ENCODE data around the gene ZMYND8. TPM values are rescaled to one million over a fixed set of nuclear protein-coding genes. Genes with fewer than 3 reads are reported as not detected.

ZMYND8 gene
- total and polyA plus RNA-seq, 2 donors (not counting 1 experiment from before 2014, with no cell fraction given): 12.6 to 13.0 TPM

DNA sequence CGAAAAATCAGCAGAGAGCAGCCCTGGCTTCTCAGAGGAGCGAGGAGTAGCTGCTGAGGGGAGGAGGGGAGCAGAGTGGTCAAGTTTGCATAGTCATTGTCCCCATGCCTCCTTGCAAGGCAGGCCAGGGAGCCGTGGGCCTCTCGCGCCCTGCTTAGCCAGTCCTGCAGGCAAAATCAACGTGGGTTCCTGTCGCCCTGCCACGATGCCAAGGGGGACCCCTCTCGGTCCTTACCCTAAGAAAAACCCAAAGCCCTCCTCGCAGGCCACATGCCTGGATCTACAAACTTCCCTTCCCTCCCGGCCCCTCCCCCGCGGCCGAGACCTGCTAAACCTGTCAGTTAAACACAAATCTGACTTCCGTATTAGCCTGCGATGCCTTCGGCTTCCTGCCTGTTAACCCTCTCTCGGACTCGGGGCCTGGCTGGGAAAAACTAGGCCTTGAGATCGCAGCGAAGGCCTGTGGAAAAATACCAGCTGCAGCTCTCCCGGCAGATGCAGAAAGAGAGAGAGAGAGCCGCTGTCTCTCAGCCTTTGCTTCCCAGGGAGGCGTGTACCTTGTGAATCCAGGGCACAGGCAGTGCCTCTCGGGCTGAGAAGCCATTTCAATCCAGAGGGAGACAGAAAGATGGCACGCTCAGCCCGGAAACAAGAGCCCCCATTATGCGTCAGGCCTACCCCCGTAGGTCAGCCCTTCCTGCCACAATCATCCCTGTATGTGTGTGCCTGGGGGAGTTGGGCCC is 968 bp upstream of the ZMYND8 start:
- Histone ChIP-seq H3K9me3 (ENCODE audit: control insufficient read depth, insufficient read depth, low read depth, low read length) (no peaks in the 10 kb centered on the region), H3K36me3 (ENCODE audit: control insufficient read depth, insufficient read depth, low read length) (no peaks in the 10 kb centered on the region), H2AFZ (ENCODE audit: low read length) (peak overlapping the region; percentile 14), H3K27ac (ENCODE audit: insufficient read depth, low read length) (peak overlapping the region; percentile 95), H4K20me1 (ENCODE audit: control insufficient read depth, extremely low read depth, insufficient read depth, low read length) (no peaks in the 10 kb centered on the region), H3K79me2 (ENCODE audit: control insufficient read depth, insufficient read depth, low read length) (peaks cover 33% of the 10 kb centered on the region), H3K4me1 (ENCODE audit: control insufficient read depth, extremely low read depth, insufficient read depth, low read length) (peaks cover 59% of the 10 kb centered on the region), H3K27me3 (ENCODE audit: control insufficient read depth, insufficient read depth, low read length) (no peaks in the 10 kb centered on the region), H3K4me2 (ENCODE audit: extremely low read depth, insufficient read depth, low read length) (peak overlapping the region; percentile 42), H3K9ac (ENCODE audit: insufficient read depth, low read length) (peak overlapping the region; percentile 44), H3K4me3 (replicated peaks in 1 of 4; ENCODE audit: control extremely low read depth in 1 of 4, insufficient read depth in 1 of 4, low read depth in 3 of 4, low read length in 4 of 4) (no peak overlapping the region)
- TF ChIP-seq, protein P1, sequence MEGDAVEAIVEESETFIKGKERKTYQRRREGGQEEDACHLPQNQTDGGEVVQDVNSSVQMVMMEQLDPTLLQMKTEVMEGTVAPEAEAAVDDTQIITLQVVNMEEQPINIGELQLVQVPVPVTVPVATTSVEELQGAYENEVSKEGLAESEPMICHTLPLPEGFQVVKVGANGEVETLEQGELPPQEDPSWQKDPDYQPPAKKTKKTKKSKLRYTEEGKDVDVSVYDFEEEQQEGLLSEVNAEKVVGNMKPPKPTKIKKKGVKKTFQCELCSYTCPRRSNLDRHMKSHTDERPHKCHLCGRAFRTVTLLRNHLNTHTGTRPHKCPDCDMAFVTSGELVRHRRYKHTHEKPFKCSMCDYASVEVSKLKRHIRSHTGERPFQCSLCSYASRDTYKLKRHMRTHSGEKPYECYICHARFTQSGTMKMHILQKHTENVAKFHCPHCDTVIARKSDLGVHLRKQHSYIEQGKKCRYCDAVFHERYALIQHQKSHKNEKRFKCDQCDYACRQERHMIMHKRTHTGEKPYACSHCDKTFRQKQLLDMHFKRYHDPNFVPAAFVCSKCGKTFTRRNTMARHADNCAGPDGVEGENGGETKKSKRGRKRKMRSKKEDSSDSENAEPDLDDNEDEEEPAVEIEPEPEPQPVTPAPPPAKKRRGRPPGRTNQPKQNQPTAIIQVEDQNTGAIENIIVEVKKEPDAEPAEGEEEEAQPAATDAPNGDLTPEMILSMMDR (conservative IDR thresholded peaks at IDR 0.05 in 1 of 2, IDR thresholded peaks at IDR 0.05 in 1 of 2; ENCODE audit: low read depth in 1 of 2, low read length in 2 of 2): no peak
- TF ChIP-seq EZH2 (IDR thresholded peaks at IDR 0.05; ENCODE audit: low read length, missing control alignments): no peak
- DNase-seq (ENCODE audit: low read depth in 2 of 2): peak; percentile 90 to 91

DNA sequence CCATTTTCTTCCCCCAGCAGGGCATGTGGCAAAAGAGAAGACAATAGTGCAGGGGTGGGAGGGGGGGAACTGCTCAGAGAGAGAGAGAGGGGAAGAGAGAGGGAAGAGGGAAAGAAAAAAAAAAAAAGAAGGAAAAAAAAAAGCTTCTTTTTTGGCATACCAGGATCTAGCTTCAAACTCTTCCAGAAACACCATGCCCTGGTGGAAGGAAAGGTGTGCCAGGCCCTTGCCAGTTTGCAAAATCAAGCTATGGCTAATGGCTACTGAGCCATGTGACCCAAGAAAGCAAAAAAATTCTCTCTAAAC is 326 bp downstream of the ZMYND8 start:
- Histone ChIP-seq H3K4me1 (ENCODE audit: control insufficient read depth, extremely low read depth, insufficient read depth, low read length) (peaks cover 70% of the 10 kb centered on the region), H3K27ac (ENCODE audit: insufficient read depth, low read length) (peak overlapping the region; percentile 95), H3K9ac (ENCODE audit: insufficient read depth, low read length) (no peak overlapping the region), H3K4me2 (ENCODE audit: extremely low read depth, insufficient read depth, low read length) (peak overlapping the region; percentile 74), H3K36me3 (ENCODE audit: control insufficient read depth, insufficient read depth, low read length) (no peaks in the 10 kb centered on the region), H3K4me3 (replicated peaks in 1 of 4; ENCODE audit: control extremely low read depth in 1 of 4, insufficient read depth in 1 of 4, low read depth in 3 of 4, low read length in 4 of 4) (peak overlapping the region in 3 of 4 experiments; percentile 36 to 78 (median 59)), H4K20me1 (ENCODE audit: control insufficient read depth, extremely low read depth, insufficient read depth, low read length) (no peaks in the 10 kb centered on the region), H3K27me3 (ENCODE audit: control insufficient read depth, insufficient read depth, low read length) (no peaks in the 10 kb centered on the region), H3K79me2 (ENCODE audit: control insufficient read depth, insufficient read depth, low read length) (peaks cover 45% of the 10 kb centered on the region), H3K9me3 (ENCODE audit: control insufficient read depth, insufficient read depth, low read depth, low read length) (no peaks in the 10 kb centered on the region), H2AFZ (ENCODE audit: low read length) (no peak overlapping the region)
- DNase-seq (ENCODE audit: low read depth in 2 of 2): no peak
- no peak for TF ChIP-seq EZH2 (IDR thresholded peaks at IDR 0.05; ENCODE audit: low read length, missing control alignments)
- TF ChIP-seq, protein P1 (conservative IDR thresholded peaks at IDR 0.05 in 1 of 2, IDR thresholded peaks at IDR 0.05 in 1 of 2; ENCODE audit: low read depth in 1 of 2, low read length in 2 of 2): no peak

DNA sequence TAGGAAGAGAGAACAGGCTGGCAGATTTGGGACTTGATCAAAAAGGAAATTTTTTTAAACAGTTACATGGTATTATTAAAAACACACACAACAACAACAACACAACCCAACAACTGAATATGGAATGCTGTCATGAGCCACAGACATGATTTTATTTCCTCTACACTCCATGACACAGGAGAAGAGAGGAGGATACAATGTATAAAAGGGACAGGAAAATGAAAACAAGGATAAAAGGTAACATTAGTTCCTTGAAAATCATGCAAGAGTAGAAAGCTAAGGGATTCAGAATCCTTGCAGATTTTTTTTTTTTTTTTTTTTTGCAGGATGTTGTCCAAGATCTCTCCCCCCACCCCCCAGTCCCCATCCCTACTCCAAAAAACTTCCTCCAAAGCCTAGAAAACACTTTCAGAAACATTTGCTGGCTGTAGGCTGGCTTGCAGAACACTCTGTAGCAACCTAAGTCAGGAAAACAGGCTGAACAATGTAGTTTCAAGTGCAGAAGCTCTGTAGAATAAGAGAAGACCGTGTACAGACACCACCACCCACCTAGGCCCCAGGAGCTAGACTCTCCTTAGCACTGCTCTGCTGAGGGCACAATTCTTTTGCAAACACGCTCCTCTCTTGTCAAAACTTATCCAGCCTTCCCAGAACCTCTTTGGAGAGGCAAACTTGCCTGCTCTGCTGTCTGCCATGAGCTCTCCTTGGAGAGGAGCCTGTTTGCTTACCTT is 845 bp downstream of the ZMYND8 start:
- H3K9ac ChIP-seq (ENCODE audit: insufficient read depth, low read length): no peak overlapping the region

More for the DNA sequence above, 845 bp downstream of the ZMYND8 start:
- Histone ChIP-seq H3K27ac (ENCODE audit: insufficient read depth, low read length) (peak overlapping the region; percentile 95), H3K9me3 (ENCODE audit: control insufficient read depth, insufficient read depth, low read depth, low read length) (no peaks in the 10 kb centered on the region), H3K4me3 (replicated peaks in 1 of 4; ENCODE audit: control extremely low read depth in 1 of 4, insufficient read depth in 1 of 4, low read depth in 3 of 4, low read length in 4 of 4) (peak overlapping the region; percentile 6 to 78 (median 45)), H3K79me2 (ENCODE audit: control insufficient read depth, insufficient read depth, low read length) (peaks cover 51% of the 10 kb centered on the region), H3K27me3 (ENCODE audit: control insufficient read depth, insufficient read depth, low read length) (no peaks in the 10 kb centered on the region), H4K20me1 (ENCODE audit: control insufficient read depth, extremely low read depth, insufficient read depth, low read length) (no peaks in the 10 kb centered on the region), H3K4me2 (ENCODE audit: extremely low read depth, insufficient read depth, low read length) (peak overlapping the region; percentile 93), H2AFZ (ENCODE audit: low read length) (no peak overlapping the region), H3K36me3 (ENCODE audit: control insufficient read depth, insufficient read depth, low read length) (no peaks in the 10 kb centered on the region), H3K4me1 (ENCODE audit: control insufficient read depth, extremely low read depth, insufficient read depth, low read length) (peaks cover 74% of the 10 kb centered on the region)
- TF ChIP-seq, protein P1 (conservative IDR thresholded peaks at IDR 0.05 in 1 of 2, IDR thresholded peaks at IDR 0.05 in 1 of 2; ENCODE audit: low read depth in 1 of 2, low read length in 2 of 2): no peak
- TF ChIP-seq EZH2 (IDR thresholded peaks at IDR 0.05; ENCODE audit: low read length, missing control alignments): no peak
- DNase-seq (ENCODE audit: low read depth in 2 of 2): peak in 1 of 2 donors; percentile 20
